ENCODE data around the gene SCUBE3.

- TF ChIP-seq EZH2phosphoT487 (IDR thresholded peaks at IDR 0.05; ENCODE audit: insufficient read depth, low read depth) (no peak), EZH2 (IDR thresholded peaks at IDR 0.05; ENCODE audit: insufficient read depth, poor library complexity, severe bottlenecking) (no peak)
Measured at GRCh38 chr6:35236223-35236622, 22.5 kb downstream of the SCUBE3 start.

Data from GM23248 (cell line).